Astrocyte of the spinal cord (primary cell): ENCODE data around the gene MUC2.

Experiments used
- DNase-seq: peaks from one replicate; pipeline ENCODE4 v3.0.0; 2011; ENCODE audit warnings: low read depth, low spot score
- H3K4me3 ChIP-seq: 2 replicates; pipeline ENCODE4 v1.5.1; 2011; ENCODE audit warnings: low read depth, mild to moderate bottlenecking, low read length, moderate library complexity
- in situ Hi-C: cut with HindIII; loops from 2 replicates; pipeline ENCODE4 v1.10.0; 2017; ENCODE audit warnings: low sequenced_read_pairs
- TF ChIP-seq, protein P1 (sequence below): IDR thresholded peaks from 2 replicates; pipeline ENCODE4 v1.5.1; 2012; ENCODE audit warnings: low read depth, mild to moderate bottlenecking, low read length, inconsistent platforms

The MUC2 gene

GRCh38 chr11:1083621-1084551, 9.2 kb downstream of the MUC2 start:
- DNase-seq, result no peak
- TF ChIP-seq, protein P1, sequence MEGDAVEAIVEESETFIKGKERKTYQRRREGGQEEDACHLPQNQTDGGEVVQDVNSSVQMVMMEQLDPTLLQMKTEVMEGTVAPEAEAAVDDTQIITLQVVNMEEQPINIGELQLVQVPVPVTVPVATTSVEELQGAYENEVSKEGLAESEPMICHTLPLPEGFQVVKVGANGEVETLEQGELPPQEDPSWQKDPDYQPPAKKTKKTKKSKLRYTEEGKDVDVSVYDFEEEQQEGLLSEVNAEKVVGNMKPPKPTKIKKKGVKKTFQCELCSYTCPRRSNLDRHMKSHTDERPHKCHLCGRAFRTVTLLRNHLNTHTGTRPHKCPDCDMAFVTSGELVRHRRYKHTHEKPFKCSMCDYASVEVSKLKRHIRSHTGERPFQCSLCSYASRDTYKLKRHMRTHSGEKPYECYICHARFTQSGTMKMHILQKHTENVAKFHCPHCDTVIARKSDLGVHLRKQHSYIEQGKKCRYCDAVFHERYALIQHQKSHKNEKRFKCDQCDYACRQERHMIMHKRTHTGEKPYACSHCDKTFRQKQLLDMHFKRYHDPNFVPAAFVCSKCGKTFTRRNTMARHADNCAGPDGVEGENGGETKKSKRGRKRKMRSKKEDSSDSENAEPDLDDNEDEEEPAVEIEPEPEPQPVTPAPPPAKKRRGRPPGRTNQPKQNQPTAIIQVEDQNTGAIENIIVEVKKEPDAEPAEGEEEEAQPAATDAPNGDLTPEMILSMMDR, result no peak
- no peak overlapping the region for H3K4me3 ChIP-seq
- in situ Hi-C loops, result no loop called here

DNA sequence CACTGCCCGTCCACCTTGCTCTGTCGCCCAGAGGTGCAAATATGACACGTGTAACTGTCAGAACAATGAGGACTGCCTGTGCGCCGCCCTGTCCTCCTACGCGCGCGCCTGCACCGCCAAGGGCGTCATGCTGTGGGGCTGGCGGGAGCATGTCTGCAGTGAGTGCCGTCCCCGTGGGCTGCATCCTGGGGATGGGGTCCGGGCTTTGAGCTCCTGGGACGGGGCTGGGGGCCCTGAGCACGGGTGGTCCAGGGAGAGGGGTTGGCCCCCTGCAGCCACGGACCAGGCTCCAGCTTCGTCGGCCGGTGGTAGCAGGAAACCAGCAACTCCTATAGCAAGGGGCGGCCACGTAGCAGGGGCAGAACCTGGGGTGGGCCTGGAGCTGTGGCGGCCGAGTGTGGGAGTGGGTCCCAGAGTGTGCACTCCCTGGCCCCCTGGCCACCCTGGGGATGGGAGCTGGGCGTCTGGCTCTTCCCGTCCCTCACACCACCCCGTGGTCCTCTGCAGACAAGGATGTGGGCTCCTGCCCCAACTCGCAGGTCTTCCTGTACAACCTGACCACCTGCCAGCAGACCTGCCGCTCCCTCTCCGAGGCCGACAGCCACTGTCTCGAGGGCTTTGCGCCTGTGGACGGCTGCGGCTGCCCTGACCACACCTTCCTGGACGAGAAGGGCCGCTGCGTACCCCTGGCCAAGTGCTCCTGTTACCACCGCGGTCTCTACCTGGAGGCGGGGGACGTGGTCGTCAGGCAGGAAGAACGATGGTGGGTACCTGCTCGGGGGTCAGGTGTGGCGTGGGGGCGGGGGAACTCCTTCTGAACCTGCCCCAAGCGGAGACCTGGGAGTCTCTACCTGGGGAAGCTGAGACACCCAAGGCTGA, 10.1 kb downstream of the MUC2 start:
- in situ Hi-C loops, result no loop called here

DNA sequence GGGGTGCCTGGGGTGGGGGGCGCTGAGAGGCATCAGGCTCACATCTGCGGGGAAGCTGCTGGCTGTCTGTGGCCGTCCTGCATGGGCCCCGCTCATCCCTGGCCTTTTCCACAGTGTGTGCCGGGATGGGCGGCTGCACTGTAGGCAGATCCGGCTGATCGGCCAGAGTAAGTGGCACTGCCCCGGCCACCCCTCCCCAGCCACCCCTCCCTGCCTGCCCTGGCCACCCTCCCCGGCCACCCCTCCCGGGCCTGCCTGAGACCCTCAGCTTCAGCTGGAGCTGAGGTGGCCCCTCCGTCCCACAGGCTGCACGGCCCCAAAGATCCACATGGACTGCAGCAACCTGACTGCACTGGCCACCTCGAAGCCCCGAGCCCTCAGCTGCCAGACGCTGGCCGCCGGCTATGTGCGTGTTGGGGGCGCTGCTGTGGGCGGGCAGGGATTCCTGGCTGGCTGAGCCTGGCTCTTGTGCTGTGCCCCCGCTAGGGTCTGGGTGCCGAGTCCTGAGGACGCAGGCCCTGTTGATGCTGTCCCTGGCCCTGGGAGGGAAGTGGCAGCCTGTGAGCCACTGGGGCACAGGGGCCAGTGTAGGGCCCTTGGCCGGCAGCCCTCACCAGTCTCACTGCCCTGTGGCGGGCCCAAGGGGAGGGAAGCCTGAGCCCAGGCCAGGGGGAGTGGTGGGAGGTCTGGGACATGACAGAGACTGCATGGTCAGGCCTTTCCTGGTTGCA, 10.9 kb downstream of the MUC2 start:
- in situ Hi-C loops, result no loop called here
- no peak overlapping the region for H3K4me3 ChIP-seq
- no peak for DNase-seq
- TF ChIP-seq, protein P1, result no peak

More for the DNA sequence above, 10.1 kb downstream of the MUC2 start:
- no peak overlapping the region for H3K4me3 ChIP-seq
- no peak for DNase-seq
- TF ChIP-seq, protein P1, result no peak

DNA sequence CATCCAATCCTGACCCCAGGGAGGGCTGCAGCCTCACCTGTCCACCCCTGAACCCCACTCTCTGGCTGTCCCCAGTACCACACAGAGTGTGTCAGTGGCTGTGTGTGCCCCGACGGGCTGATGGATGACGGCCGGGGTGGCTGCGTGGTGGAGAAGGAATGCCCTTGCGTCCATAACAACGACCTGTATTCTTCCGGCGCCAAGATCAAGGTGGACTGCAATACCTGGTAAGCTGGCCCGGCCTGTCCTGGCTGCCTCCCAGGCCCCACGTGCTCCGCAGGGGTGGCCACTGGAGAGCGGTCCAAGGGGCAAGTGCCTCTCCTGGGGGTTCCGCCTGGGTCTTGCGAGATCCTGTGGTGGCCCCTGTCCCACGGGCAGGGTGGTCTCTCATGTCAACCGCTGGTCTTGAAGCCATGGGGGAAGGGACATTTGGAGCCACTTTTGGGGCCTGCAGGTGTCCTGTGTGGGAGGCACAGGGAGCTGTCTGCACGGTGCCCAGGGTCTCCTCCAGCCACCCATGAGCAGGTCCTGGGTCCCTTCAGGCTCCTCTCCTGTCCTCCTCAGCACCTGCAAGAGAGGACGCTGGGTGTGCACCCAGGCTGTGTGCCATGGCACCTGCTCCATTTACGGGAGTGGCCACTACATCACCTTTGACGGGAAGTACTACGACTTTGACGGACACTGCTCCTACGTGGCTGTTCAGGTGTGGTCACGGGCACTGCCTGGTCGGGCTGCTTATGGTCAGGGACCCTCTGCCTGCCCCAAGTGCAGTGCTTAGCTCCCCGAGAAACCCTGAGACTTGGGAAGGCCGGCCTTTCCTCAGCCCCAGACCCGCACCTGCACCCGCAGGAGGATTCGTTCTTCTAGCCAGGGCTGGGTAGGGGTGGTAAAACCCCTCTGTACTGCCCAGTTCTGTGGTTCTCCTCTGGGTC, 11.8 kb downstream of the MUC2 start:
- DNase-seq, result no peak
- TF ChIP-seq, protein P1, result no peak
- in situ Hi-C loops, result no loop called here
- no peak overlapping the region for H3K4me3 ChIP-seq

GRCh38 chr11:1087279-1087960, 12.7 kb downstream of the MUC2 start:
- in situ Hi-C loops, result no loop called here
- no peak overlapping the region for H3K4me3 ChIP-seq
- TF ChIP-seq, protein P1, result no peak
- DNase-seq, result no peak
